Astrocyte (in vitro differentiated cells and primary cell): ENCODE results near the gene ACOT7. TPM values are rescaled to one million over a fixed set of nuclear protein-coding genes. Genes with fewer than 3 reads are reported as not detected.
"Not testable (repeated sequence)": the region's sequence is repeated elsewhere in the genome, so short reads cannot be mapped to it uniquely, and the experiment has no call there.

Source experiments
- DNase-seq: peaks from one replicate; pipeline ENCODE4 v3.0.0-alpha.2; 2010; ENCODE audit warnings: low read depth
- FAIRE-seq: peaks from 2 replicates; lab custom pipeline; 2011; peaks lifted over from hg19 to GRCh38; lab: Jason Lieb, UNC
- H2AFZ ChIP-seq: 2 replicates; pipeline ENCODE4 v1.6.0; 2012; ENCODE audit warnings: low read depth, low read length, inconsistent platforms
- H3K27ac ChIP-seq: 2 replicates; pipeline ENCODE4 v1.5.1; 2011; ENCODE audit warnings: low read depth, low read length, inconsistent platforms
- H3K27me3 ChIP-seq: 2 replicates; pipeline ENCODE4 v1.6.0; 2011; ENCODE audit warnings: low read length, inconsistent platforms; ENCODE audit not compliant: insufficient read depth
- H3K36me3 ChIP-seq: 2 replicates; pipeline ENCODE4 v1.5.1; 2011; ENCODE audit warnings: low read length, inconsistent platforms; ENCODE audit not compliant: insufficient read depth
- H3K4me1 ChIP-seq: 2 replicates; pipeline ENCODE4 v1.5.1; 2011; ENCODE audit warnings: low read length, inconsistent platforms; ENCODE audit not compliant: insufficient read depth
- H3K4me2 ChIP-seq: 2 replicates; pipeline ENCODE4 v1.6.0; 2012; ENCODE audit warnings: low read length, inconsistent platforms
- H3K4me3 ChIP-seq: 2 replicates; pipeline ENCODE4 v1.5.1; 2011; ENCODE audit warnings: low read depth, mild to moderate bottlenecking, low read length, inconsistent platforms; ENCODE audit not compliant: insufficient read depth
- H3K79me2 ChIP-seq: 2 replicates; pipeline ENCODE4 v1.6.0; 2012; ENCODE audit warnings: mild to moderate bottlenecking, low read length, inconsistent platforms; ENCODE audit not compliant: insufficient read depth
- H3K9ac ChIP-seq: 2 replicates; pipeline ENCODE4 v1.6.0; 2012; ENCODE audit warnings: mild to moderate bottlenecking, low read length, inconsistent platforms
- H3K9me3 ChIP-seq: 2 replicates; pipeline ENCODE4 v1.5.1; 2012; ENCODE audit warnings: low read depth, mild to moderate bottlenecking, low read length, inconsistent platforms; ENCODE audit not compliant: insufficient read depth
- H4K20me1 ChIP-seq: 2 replicates; pipeline ENCODE4 v1.6.0; 2012; ENCODE audit warnings: low read length, inconsistent platforms; ENCODE audit not compliant: insufficient read depth
- H3K27ac Mint-ChIP-seq: one replicate; pipeline ENCODE4 v1.8.0; 2021; ENCODE audit warnings: mild to moderate bottlenecking, mixed read lengths; ENCODE audit not compliant: unreplicated experiment
- H3K27me3 Mint-ChIP-seq: one replicate; pipeline ENCODE4 v1.8.0; 2021; ENCODE audit warnings: low read depth, mixed read lengths; ENCODE audit not compliant: unreplicated experiment
- H3K36me3 Mint-ChIP-seq: one replicate; pipeline ENCODE4 v1.8.0; 2021; ENCODE audit warnings: low read depth, mixed read lengths; ENCODE audit not compliant: unreplicated experiment
- H3K4me1 Mint-ChIP-seq: one replicate; pipeline ENCODE4 v1.8.0; 2021; ENCODE audit warnings: low read depth, mixed read lengths; ENCODE audit not compliant: unreplicated experiment
- H3K4me3 Mint-ChIP-seq: one replicate; pipeline ENCODE4 v1.8.0; 2021; ENCODE audit warnings: mild to moderate bottlenecking, moderate library complexity, mixed read lengths; ENCODE audit not compliant: unreplicated experiment
- H3K9me3 Mint-ChIP-seq: one replicate; pipeline ENCODE4 v1.8.0; 2021; ENCODE audit warnings: mild to moderate bottlenecking, mixed read lengths; ENCODE audit not compliant: unreplicated experiment
- CTCF ChIP-seq: IDR thresholded peaks from 2 replicates; pipeline ENCODE4 v1.5.1; 2011; ENCODE audit warnings: low read depth, mild to moderate bottlenecking, inconsistent platforms, low read length, moderate library complexity; ENCODE audit not compliant: insufficient read depth
- EZH2 ChIP-seq: IDR thresholded peaks from 2 replicates; pipeline ENCODE4 v1.6.1; 2012; ENCODE audit warnings: mild to moderate bottlenecking, low read length, inconsistent platforms; ENCODE audit not compliant: insufficient read depth
- total RNA-seq: library from RNA; stranded (reverse); gene quantifications from 2 replicates; pipeline ENCODE4 v1.2.1, GENCODE V29; 2021

The ACOT7 gene
- total RNA-seq, 1 donor from 2014 or later: 91.1 TPM

- FAIRE-seq: no peak
Observed at GRCh38 chr1:6397844-6398441, 4.4 kb upstream of the ACOT7 start.

DNA sequence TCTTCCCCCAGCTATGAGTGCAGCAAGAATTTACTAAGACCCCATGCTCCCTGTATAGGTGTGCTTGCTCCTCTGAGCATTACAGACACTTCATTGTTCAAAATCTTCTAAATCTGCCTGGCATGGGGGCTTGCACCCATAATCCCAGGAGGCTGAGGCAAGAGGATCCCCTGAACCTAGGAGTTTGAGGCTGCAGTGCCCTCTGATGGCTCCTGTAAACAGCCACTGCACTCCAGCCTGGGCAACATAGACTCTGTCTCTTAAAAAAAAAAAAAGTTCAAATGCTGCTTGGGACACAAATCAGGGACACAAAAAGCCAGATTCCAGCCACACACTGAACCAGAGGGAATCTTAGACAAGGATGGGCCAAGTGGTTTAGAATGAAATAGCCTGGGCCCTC is 3.4 kb upstream of the ACOT7 start:
- FAIRE-seq (no peak), DNase-seq (no peak)
- H3K27ac Mint-ChIP-seq: no peak overlapping the region
- Histone ChIP-seq H2AFZ (no peak overlapping the region), H3K36me3 (no peaks in the 10 kb centered on the region), H3K27me3 (peaks cover 2% of the 10 kb centered on the region), H3K79me2 (peaks cover 8% of the 10 kb centered on the region), H3K9me3 (no peaks in the 10 kb centered on the region), H3K4me3 (no peak overlapping the region), H3K4me1 (peaks cover 12% of the 10 kb centered on the region), H3K4me2 (no peak overlapping the region), H3K27ac (no peak overlapping the region), H3K9ac (no peak overlapping the region), H4K20me1 (peaks cover 7% of the 10 kb centered on the region)
- H3K36me3 Mint-ChIP-seq: no peaks in the 10 kb centered on the region
- H3K9me3 Mint-ChIP-seq: no peaks in the 10 kb centered on the region
- peaks cover 16% of the 10 kb centered on the region for H3K27me3 Mint-ChIP-seq
- peaks cover 11% of the 10 kb centered on the region for H3K4me1 Mint-ChIP-seq
- H3K4me3 Mint-ChIP-seq: no peak overlapping the region
- no peak for TF ChIP-seq CTCF
- no peak for TF ChIP-seq EZH2

More at GRCh38 chr1:6397844-6398441, 4.4 kb upstream of the ACOT7 start:
- no peak for DNase-seq
- Histone ChIP-seq H3K4me3 (no peak overlapping the region), H3K36me3 (no peaks in the 10 kb centered on the region), H3K27ac (no peak overlapping the region), H4K20me1 (no peaks in the 10 kb centered on the region), H3K27me3 (peaks cover 2% of the 10 kb centered on the region), H3K9ac (no peak overlapping the region), H3K4me1 (peaks cover 5% of the 10 kb centered on the region), H2AFZ (no peak overlapping the region), H3K79me2 (no peaks in the 10 kb centered on the region), H3K4me2 (no peak overlapping the region), H3K9me3 (no peaks in the 10 kb centered on the region)
- Mint-ChIP-seq H3K4me1 (peaks cover 6% of the 10 kb centered on the region), H3K4me3 (no peak overlapping the region), H3K27me3 (peaks cover 16% of the 10 kb centered on the region), H3K9me3 (no peaks in the 10 kb centered on the region), H3K27ac (no peak overlapping the region), H3K36me3 (no peaks in the 10 kb centered on the region)
- TF ChIP-seq EZH2: no peak
- TF ChIP-seq CTCF: no peak

- DNase-seq, FAIRE-seq, H3K27me3 ChIP-seq, H3K36me3 Mint-ChIP-seq, H3K4me3 ChIP-seq, H3K27ac ChIP-seq, H3K4me3 Mint-ChIP-seq, H3K9me3 ChIP-seq, H3K36me3 ChIP-seq, H3K4me2 ChIP-seq, H3K27ac Mint-ChIP-seq, H3K9me3 Mint-ChIP-seq, H3K9ac ChIP-seq, H2AFZ ChIP-seq: not testable (repeated sequence)
- Histone ChIP-seq H3K79me2 (peaks cover 20% of the 10 kb centered on the region), H3K4me1 (peaks cover 14% of the 10 kb centered on the region), H4K20me1 (peaks cover 15% of the 10 kb centered on the region)
- Mint-ChIP-seq H3K4me1 (peaks cover 15% of the 10 kb centered on the region), H3K27me3 (peaks cover 12% of the 10 kb centered on the region)
Observed at GRCh38 chr1:6395781-6396244, 2.2 kb upstream of the ACOT7 start.

DNA sequence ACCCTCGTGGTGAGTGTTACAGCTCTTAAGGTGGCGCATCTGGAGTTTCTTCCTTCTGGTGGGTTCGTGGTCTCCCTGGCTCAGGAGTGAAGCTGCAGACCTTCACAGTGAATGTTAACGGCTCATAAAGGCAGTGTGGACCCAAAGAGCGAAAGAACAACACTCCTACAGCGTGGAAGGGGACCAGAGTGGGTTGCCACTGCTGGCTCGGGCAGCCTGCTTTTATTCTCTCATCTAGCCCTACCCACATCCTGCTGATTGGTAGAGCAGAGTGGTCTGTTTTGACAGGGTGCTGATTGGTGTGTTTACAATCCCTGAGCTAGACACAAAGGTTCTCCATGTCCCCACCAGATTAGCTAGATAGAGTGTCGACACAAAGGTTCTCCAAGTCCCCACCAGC is 1.6 kb upstream of the ACOT7 start:
- H3K27ac Mint-ChIP-seq, H3K27ac ChIP-seq, H3K9me3 Mint-ChIP-seq, H3K36me3 Mint-ChIP-seq, H3K4me2 ChIP-seq, H3K36me3 ChIP-seq, FAIRE-seq, H3K9me3 ChIP-seq, H3K9ac ChIP-seq, H2AFZ ChIP-seq, DNase-seq, H3K4me3 ChIP-seq, H3K27me3 ChIP-seq: not testable (repeated sequence)
- Mint-ChIP-seq H3K4me1 (peaks cover 15% of the 10 kb centered on the region), H3K27me3 (peaks cover 12% of the 10 kb centered on the region), H3K4me3 (peak overlapping the region; percentile 6)
- Histone ChIP-seq H3K4me1 (peaks cover 14% of the 10 kb centered on the region), H4K20me1 (peaks cover 15% of the 10 kb centered on the region), H3K79me2 (peaks cover 26% of the 10 kb centered on the region)
